HS-5 (cell line): Measurements from ENCODE around the gene NFU1.

Source experiments
- DNase-seq: peaks from one replicate; pipeline ENCODE4 v3.0.0-alpha.2; 2012; ENCODE audit warnings: low read depth

NFU1 gene

DNA sequence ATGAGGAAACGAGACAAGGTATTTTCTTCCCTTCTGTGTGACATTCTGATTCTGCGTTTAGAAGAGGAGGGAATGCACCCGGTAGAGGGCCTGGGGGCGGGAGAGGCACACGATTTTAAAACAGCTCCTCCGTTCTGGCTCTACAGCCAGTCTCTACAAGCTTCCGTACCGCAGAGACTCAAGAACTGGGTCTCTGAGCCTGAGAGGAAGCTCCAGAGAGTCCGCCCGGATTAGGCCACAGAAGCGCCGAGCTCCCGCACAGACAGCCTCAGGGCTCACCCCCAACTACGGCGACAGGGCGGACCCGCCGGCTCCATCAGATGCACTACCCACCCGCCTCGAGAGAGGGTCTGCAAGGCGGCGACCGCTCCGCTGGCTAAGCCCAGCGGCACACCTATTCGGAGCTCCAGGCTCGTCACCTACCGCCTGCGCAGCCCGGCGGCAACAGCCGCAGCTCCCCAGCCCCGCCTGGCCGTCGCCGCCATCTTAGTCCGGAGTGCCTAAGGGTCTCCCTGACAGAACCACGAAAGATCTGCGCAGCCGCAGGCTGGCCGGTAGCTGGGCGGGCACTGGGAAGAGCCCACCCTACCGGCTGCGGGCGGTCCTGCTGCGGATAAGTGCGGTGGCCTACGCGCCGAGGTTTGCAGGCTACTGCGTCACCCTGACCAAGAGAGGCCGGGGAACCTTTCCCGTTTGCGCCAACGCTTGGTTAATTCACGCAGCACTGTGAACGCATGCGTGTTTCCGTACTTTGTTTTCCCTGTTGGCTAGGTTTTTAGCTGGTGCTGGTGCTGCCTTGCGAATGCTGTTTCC, at the start of gene NFU1:
Gene NFU1 (minus strand): TSS at position 498 of the 813 bp plus-strand sequence. CDS start 13 bp downstream, at position 485.
- peak; percentile 87 for DNase-seq

DNA sequence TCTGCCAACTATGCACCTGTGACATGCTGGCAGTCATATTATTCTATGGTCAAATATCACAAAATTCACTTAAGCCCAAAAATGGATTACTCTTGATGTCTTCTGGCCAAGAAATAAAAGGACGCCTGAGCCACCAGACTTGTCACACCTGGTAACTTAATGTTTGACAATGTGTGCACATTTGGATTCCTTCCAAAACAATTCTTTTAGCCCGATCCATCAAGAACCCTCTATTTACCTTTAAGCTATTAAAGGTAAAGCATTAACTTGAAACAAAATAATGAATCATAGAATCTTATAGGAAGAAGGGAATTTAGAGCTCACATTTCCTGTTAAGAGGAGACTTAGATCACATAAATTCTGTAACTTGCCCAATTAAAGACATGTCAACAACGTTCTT, 46.5 kb upstream of the NFU1 start:
- DNase-seq: no peak

DNA sequence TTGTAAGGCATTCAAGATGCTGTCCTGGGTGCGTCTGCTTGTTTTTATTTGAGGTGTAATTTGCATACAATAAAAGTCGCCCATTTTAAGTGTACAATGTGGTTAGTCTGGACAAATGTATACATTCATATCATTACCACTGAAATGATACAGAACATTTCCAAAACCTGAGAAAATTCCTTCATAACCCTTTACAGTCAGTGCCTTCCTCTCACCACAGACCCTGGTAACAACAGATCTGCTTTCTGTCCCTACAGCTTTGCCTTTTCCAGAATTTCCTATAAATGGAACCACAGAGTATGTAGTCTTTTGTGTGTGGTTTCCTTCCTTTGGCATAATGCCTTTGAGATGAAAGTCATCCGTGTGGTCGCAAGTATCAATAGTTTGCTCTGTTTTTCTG, 45.8 kb upstream of the NFU1 start:
- no peak for DNase-seq

DNA sequence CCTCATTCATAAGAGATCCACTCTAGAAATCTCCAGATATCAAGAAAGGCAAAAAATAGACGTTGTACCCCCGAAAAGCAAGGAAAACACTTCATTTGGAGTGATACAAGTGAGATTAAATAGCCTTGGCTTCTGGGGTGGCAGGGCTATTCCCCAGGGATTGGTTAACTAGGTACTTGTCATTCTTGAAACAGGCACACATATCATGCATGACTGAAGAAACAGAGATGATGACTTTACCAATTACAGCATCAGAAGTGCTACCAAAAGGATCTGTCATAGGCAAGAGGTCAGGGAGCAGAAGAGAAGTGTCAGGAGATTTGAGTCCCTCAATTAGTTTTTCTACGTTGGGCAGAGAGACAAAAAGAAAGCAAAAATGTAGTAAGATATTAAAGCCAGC, 45.2 kb upstream of the NFU1 start:
- no peak for DNase-seq

DNA sequence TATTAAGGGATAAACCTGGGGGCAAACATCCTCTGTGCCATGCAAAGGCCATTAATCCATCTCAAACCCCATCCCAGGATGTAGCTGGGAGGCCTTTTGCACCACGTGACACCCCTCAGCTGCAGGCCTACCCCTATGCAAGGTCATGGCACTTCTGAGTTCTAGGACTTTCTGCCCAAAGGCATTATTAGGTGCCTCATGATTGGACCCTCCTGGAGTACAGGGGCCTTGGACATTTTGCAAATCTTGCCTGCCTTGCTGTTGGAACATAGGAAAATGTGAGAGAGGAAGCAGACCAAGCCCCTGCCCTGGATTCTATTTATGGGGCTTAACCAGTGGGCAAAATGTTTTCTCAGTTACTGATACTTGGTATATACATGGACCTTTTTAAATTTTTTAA, 44.2 kb upstream of the NFU1 start:
- no peak for DNase-seq

DNA sequence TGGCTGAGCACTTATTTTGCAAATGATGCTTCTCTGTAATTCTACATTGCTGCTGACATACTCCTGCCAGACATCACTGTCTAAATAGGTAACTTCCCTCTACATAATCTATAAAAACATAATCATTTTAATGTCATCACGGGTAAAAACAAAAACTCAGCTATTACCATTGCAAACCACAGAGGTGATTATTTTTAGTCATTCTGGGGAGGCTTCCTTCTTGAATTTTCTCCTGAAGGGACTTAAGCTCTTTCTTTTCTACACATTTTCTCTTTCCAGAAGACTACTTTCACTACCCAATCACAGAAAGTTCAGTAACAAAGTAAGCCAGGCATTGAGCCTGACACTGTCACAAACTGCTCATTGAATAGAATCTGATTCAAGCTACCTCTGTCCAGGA, 40.4 kb upstream of the NFU1 start:
- DNase-seq: no peak

DNA sequence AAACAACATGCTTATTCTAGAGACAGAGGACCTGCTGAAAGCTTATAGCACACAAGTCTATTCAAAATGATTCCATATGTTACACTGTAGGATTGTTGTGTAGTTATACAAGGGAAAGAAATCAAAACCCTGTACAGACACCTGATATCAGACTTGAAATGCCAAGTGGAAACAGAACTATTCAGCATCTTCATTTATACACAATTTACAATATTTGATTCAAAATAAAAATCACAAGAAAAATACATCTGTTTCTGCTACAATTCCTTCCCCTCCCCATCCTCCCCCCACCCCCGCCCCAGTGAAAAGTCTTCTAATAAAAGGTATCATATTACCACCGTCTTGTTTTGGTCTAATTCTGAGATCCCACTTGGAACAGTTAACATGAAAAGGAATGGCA, 37.5 kb upstream of the NFU1 start:
- DNase-seq: no peak

DNA sequence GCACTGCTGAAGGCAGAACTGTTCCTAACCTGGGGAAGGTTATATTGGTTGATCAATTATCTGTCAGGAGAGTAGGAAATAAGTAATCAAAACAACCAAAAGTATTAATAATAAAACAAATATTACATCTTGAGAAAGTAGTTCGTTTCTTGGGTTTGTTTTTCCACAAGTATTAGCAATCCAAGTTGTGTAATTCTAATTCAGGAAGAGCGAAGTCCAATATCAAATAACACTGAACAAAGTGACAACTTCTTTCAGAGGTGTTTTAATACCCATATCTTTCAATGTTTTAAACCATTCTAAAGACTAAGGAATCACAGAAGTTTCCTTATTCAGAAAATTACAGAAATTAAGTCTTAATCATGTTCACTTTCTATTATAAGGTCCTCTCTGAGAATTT, 34.6 kb upstream of the NFU1 start:
- no peak for DNase-seq

DNA sequence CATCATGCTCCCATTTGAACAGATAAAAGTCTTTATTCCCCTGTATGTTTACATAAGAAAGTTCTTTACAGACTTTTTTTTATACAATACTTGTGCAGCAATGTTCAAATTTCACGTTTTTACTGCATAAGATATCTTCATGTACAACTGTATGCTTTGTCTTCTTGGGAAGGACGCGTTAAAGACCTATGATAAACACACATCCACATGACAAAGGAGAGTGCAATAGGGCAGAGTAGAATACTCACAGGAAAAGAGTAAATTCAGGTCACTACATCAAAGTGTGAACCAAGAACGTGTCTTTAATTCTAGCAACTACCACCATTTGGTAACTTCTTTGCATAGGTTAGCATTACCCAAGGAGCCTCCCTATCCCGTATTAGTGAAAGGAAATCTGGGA, 33.7 kb upstream of the NFU1 start:
- no peak for DNase-seq

DNA sequence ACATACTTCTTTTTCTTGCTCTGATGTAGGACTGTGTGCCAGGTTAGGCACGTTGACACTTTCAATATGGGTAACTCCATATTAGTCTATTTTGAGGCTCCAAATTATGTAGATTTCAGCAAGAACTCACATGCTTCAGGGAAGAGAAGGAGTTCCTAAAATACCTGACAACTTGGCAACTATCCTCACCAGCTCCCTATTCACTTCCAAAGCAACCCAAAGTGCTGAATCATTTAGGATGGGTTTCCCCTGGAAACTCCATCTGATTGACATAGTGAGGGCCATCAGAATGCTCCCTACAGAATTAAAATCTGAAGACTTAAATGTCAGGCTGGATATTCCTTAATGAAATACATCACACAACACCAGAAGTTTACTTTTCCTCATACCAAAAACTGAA, 32.5 kb upstream of the NFU1 start:
- DNase-seq: no peak

DNA sequence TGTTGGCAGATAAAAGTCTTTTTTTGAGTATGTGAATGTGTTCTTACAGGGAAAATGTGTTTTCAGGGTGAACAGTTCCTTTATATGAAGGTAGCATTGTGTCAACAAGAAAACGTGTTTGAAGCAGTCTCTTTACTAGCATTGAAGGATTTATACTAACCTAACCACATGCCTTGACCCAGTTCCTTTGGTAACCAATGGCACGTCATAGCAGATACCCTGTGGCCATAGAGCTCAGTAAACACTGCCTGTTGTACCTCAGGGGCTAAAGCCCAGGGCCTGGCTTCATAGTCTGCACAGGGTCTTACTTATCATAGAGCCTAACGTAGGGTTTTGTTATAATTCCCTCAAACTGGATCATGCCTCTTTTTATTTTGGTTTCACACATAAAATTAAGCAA, 32.1 kb upstream of the NFU1 start:
- no peak for DNase-seq

DNA sequence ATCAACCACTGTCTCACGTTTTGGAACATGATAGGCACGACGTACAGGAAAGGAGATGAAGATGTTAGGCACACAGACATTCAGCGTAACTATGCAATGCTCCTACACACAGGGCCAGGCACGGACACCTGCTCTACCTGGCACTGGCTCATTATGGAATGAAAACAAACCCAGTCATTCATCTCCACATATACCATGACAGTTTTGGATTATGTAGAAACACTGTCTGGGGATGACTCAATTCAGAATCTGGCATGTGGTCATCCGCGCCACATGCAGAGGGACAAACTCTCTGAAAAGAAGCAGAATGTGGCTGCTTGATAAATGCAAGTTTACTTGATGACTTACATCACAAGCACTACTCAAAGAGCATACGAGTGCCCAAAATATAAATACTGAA, 29.5 kb upstream of the NFU1 start:
- DNase-seq: no peak

DNA sequence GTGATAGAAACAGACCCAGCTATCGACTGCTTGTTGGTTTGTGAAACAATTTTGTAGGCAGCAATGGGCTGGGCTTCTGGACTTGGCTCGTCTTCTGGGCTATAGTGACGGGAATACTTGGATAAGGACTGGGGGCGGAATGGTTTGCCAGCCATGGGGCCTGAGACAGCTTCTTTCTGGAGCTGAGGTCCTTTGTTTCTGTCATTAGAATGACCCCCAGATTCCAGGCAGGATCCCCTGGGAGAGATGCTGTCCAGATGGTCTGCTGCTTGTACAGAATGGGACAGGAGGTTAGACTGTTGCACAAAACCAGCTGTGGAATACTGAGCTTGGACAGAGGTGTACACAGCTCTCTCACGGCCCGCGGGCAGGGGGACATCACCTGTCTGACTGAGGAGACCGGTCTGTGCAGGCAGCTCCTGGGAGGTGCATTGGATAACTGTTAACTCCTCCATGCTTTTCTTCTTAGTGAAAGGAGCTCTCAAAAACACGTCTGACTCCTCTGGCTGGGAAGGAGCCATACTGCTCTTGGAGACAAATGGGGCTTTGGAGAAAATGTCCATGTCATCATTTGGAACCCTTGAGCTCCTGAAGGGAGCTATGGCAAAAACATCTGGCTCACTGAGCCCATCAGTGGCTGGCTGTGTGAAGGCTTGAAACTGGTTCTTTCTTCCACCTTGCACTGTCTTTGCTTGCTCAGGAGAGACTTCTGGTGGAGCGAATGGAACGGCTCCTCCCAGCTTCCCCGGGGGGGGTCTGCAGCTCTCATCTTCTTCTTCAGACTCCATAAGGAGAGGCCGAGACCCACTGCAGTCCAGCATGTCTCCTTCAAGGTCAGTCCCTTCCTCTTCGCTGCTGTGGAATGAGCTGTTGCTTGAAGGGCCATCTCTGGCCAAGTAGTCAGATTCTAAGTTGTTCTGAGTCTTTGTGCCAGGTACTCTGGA, 28.6 kb upstream of the NFU1 start:
- no peak for DNase-seq

DNA sequence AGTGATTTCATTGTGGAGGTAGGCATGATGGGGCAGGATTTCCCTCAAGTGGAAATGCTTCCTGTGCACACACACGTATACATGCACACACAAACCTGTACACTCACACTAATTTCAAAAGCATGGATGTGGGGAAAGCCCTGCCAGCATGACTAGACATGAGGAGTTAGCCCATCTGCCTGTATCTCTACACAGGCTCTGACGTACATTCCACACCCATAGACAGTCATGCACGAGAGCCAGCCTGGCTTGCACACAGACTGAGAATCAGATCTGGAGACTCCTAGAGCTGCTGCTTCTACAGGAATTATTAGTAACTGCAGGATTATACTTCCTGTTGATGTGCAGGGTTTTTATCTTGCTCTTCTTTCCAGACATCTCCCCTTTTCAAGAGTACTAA, 27.3 kb upstream of the NFU1 start:
- no peak for DNase-seq

DNA sequence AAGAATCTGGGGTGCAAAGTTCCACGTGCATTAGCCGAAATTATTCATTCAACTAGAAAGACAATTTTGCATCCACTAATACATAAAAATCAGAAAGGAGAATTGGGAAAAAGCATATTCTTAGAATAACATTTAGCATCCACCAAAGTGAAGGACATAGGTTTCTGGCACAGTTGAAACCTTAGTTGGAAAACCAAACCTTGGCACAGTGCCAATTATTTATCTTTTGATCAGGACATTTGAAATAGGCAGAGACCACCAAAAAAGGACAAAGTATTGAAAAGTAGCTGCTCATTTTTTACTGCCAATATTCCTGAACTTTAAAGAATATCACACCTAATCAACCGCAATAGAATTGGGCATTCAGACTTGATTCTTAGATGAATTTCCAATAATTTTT, 25.5 kb upstream of the NFU1 start:
- DNase-seq: no peak

DNA sequence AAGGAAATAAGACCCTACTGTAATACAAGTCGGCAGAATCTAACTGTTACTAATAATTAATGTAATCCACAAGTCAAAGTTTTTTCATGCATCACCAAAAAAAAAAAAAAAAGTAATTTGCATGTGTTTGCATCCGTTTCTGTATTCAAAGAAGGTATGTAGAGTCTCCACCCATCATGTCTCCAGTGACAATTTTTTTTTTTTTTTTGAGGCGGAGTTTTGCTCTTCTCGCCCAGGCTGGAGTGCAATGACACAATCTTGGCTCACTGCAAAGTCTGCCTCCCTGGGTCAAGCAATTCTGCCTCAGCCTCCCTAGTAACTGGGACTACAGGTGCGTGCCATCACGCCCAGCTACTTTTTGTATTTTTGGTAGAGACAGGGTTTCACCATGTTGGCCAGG, 24.2 kb upstream of the NFU1 start:
- no peak for DNase-seq

DNA sequence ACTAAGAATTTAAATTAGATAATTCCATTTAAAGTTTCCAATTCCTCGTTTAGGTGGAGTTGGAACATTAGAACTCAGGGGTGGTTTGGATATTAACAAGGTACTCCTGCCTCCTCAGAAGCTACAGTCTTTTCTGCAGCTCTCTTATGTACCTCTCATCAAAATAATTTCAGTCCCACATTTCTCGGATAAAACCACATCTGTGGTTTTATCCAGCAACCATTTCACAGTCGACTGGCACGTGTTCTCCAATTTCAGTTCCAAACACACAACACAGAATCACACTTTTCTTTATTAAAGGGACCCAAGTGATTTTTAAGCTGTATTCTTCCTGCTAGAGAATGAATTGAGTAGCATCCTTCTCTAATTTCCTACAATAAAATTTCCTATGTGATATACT, 22.7 kb upstream of the NFU1 start:
- no peak for DNase-seq

DNA sequence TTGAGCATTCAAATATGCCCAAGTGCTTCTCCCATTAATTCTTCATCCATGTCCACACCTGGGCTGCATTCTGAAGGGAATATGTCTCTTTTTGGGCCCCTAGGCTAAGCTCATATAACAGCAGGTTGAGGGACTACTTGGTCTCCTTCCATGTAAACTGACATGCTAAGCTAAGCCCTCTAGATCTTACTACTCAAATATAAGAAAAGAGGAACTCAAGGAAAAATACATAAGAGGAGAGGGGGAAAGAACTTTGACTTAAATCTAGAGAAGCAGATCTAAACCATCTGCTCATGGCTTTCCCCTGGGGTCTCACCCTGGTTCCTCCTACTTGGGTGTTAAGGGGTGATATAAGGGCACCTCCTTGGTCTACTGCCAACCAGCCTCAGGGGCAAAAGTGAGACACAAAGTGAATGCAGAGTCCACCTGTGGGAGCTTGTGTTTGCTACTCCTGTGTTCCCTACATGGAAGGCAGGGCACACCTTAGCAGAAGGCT, 19.8 kb upstream of the NFU1 start:
- no peak for DNase-seq

DNA sequence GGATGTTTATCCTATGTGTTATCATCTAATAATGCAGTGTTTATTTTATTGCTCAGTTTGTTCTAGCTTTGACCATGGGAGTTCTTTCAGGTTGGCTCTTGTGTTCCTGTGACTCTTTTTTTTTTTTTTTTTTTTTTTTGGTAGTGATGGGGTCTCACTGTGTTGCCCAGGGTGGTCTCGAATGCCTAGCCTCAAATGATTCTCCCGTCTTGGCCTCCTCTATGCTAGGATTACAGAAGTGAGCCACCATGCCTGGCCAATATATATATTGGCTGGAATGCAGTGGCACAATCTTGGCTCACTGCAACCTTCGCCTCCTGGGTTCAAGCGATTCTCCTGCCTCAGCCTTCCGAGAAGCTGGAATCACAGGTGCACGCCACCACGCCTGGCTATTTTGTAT, 18.9 kb upstream of the NFU1 start:
- no peak for DNase-seq

DNA sequence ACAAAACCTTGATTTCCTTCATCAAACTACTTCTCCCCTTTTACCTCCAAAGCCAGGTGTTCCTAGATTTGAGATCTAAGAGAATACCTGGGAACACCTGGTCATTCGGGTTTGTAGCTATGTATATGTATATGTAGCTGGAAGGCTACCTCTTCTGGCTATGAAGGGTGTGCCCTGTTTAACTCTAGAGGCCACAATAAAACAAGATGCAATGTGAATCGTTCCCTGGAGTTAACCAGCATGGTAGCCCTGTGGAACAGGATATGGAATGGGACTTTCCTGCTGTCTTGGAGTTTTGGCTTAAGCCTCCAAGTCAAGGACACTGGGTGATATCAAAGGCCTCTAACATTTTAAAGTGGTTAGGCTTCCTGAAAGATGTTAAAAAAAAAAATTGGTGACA, 17.7 kb upstream of the NFU1 start:
- DNase-seq: no peak

DNA sequence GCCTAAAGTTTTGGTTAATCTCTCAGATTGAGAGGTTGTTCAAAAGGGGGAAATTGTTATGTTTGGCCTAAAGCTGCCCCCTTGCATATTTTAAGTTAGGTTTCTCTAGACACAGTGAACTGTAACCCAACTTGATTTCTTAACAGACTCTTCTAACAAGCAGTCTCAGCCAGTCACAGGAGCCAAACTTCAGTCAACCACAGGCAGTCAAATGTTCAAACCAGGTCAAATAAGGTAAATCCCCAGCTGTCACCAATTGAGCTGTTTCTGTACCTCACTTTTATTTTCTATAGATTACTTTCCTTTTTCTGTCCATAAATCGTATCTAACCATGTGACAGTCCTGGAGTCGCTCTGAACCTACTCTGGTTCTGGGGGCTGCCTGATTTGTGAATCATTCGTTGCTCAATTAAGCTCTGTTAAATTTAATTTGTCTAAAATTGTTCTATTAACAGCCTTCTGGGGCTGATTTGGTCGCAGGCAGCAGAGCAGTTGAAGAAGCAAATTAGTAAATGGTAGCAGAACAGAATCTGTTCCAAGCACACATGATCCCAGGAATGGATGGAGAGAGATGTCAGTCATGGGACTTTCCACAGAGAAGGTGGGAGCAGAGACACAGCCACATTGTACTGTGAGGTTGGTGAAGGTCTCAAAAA, 16.4 kb upstream of the NFU1 start:
- no peak for DNase-seq

DNA sequence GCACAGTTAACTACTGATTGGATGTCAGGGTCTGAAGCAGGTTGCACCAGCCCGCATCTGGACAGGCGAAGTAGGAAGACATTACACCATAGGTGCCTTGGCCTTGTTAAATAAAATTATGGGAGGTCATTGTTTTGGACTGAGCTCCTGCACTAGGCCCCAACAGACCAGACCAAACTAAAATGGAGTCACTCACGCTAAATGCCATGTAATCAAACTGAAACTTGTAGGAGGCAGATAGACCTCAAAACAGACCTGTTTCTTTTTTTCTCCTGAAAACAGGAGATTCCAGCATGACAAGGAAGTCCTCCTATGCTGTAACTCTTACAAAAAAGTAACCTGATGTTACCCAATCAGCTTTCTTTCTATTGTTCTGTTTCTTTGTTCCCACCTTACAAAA, 15.5 kb upstream of the NFU1 start:
- no peak for DNase-seq
